ENCODE data around the gene MTHFD2.
A peak's percentile ranks its signal among the peaks of the same experiment; 100 is the strongest.

MTHFD2 gene

DNA sequence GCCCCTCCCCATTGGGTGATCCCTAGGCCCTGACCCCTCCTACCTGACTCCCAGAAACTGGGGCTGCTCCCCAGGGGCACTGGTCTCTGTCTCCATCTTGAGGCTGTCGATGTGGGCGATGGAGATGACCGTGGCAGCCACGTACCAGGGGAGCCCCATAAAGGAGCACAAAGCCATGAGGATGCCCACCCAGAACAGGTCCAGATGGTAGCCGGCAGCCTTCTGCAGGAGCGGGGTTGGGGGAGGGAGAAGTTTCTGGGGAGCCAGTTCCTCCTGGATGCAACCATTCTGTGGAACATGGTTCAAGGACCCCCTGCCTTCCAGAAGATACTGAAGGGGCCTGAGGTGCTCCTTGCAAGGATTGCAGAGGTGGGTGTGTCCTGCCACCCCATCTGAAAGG, 34.0 kb downstream of the MTHFD2 start:
- no peak for DNase-seq

- DNase-seq = no peak
Observed at GRCh38 chr2:74233648-74234047, 35.2 kb downstream of the MTHFD2 start.

GRCh38 chr2:74235041-74235440, 36.6 kb downstream of the MTHFD2 start:
- DNase-seq = no peak

GRCh38 chr2:74238879-74239278, 40.5 kb downstream of the MTHFD2 start:
- DNase-seq = no peak

DNA sequence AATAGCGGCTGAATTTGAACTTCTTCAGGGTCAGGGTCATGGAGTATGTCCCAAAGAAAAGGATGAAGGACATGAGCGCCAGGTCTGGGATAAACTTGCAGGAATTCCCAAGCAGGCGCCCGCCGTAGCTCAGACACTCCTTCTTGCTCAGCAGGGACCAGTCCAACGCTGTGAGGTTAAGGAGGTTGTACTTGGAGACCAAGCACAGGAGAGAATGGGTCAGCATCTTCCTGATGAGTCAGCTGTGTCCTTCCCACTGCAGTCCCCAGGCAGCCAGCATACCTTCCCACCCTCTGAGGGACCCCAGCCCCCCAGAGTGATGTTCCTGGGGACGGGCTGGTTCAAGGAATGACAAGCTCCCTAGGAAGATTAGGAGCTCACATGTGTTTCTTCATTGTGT, 40.9 kb downstream of the MTHFD2 start:
- DNase-seq = no peak

GRCh38 chr2:74242354-74243071, 44.1 kb downstream of the MTHFD2 start:
- DNase-seq = no peak

DNA sequence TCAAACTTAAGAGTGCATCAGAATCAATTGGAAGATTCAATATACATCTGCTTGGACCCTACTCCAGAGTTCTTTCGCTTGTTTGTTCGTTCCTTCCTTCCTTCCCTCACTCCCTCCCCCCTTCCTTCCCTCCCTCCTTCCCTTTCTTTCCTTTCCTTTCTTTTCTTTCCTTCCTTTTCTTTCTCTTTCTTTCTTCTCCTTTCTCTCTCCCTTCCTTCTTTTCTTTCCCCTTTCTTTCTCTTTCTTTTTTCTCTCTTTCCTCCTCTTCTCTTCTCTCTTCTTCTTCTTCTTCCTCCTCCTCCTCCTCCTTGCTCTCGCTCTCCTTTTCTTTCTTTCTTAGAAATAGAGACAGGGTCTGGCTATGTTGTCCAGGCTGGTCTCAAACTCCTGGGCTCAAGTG, 45.9 kb downstream of the MTHFD2 start:
- no peak for DNase-seq

GRCh38 chr2:74246496-74247195, 48.2 kb downstream of the MTHFD2 start:
- DNase-seq = no peak

DNA sequence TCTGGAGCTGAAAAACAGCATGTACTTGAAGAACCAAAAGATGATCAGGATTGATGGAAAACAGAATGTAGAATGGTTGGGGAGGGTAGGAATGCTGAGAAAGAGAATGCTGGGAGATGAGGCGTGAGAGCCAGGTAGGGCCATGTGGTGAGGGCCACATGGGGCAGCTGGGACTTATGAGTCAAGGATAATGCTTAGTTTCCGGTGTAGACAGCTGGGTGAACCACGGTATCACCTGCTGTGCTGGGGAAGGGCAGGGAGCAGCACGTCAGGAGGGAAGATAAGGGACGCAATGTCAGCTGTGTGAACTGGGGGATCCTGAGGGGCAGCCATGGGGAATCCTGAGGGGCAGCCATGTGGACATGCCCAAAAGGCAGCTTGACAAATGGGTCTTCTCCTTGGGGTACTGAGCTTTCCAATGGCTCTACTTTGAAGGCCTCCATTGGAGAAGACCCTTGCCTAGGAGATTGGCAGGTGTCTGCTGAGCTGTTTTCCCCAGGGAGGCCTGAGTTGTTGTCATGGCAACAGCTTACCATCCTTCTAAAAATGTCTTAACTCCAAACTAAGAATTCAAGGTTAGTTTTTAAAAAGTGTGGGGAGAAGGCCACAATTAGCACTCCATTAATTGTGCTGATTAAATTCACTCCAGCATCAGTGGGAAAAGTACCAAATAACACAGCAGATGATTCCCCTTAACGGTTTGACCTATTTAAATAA, 51.1 kb downstream of the MTHFD2 start:
- no peak for DNase-seq

GRCh38 chr2:74250189-74250631, 51.8 kb downstream of the MTHFD2 start:
- DNase-seq = peak; percentile 47

DNA sequence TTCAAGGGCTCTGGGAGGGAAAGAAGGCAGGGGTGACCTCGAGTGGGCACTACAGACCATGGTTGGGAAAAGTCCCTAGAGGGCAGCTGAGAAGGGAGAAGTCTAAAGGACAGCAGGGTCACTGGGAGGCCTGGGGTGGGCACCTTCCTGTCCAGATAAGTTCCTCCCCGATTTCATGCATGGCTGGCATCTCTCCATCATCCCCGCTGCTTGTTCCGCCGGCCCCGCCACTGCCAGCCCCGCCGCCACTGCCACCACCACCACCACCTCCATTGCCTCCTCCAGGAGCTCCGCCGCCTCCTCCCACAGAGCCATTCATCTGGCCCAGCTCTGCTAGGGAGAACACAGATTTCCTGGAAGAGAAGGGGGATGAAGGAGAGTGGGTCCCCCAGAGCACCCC, 53.6 kb downstream of the MTHFD2 start:
- DNase-seq = no peak

- DNase-seq = no peak
Observed at GRCh38 chr2:74252862-74253261, 54.4 kb downstream of the MTHFD2 start.

DNA sequence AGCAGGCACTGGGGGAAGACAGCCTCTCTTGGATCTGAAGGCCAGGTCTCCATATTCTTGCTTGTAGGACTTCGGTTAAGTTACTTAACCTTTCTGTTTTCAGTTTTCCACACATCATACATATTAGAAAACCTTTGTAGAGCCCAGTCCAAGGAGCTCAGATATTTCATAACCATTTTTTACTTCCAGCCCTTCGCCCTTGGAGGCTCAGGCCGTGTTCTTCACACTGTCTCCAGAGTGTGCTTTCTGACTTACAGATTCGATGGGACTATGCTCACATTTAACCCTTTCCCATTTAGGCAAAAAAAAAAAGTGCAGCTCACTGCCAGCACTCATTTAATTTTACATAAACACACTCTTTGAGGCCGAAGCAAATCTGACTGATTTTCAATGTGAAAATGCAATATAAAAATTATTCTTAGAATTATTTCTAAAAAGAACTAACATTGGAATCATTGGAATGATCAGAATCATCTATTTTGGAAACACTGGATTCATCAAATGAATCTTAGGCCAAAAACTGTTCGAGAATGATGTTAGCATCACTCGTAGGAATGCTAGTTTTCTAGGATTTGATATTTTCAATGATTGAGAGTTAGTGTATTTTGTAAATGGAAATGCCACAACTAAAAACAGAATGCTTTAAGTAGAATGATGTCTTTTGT, 55.0 kb downstream of the MTHFD2 start:
- no peak for DNase-seq

DNA sequence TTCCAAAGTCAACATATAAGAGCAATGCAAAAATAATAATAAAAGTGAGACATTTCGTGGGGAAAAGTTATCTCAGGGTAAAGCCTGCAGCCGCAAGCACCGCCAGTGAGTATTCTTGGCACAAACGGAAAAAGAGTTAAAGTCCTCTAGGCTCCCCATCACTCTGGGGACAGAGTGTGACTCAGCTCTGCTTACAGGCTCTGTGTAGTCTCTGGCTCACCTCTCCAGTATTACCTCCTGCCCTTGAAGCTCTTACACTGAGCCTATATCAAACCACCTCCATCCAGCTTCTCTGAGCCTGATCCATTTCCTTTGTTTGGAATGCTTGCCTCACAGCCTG, 55.5 kb downstream of the MTHFD2 start:
- no peak for DNase-seq

- DNase-seq = no peak
Observed at GRCh38 chr2:74255660-74256213, 57.3 kb downstream of the MTHFD2 start.

DNA sequence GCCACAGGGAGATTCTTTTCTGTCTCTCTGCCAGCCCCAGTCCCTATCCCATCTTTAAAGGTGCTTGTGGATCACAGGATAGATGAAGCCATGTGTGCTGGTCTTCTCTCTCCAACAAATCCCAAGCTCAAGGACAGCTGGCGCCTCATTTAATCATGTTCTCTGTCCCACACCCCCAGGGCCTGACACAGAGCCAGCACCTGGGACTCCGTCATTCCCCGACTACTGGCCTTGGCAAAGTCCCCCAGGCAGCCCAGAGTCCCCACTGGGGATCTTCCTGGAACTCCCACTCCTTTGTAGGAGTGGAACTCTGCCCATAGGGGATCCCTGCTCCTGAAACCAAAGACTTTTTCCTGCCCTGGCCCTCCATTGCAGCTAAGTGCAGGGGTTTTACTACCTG, 60.8 kb downstream of the MTHFD2 start:
- no peak for DNase-seq

- DNase-seq = no peak
Observed at GRCh38 chr2:74259733-74260132, 61.3 kb downstream of the MTHFD2 start.

DNA sequence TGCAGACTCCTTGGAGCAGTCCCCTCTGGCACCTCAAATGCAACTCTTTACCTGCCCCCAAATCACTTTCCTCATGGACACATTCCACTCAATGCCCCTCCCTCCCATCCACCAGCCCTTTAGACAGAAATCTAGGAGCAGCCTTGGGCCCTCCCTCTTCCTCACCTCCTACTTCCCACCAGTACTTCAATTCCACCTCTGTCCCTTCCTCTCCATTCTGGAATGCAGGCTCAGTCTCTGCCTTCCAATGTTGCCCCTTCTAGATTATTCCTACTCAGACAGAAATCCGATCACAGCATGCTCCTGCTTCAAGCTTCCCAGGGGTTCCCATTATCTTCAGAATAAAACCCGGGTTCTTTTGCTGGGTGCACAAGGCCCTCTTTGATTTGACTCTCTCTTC, 62.1 kb downstream of the MTHFD2 start:
- DNase-seq = no peak

- no peak for DNase-seq
Observed at GRCh38 chr2:74261204-74261864, 62.9 kb downstream of the MTHFD2 start.

DNA sequence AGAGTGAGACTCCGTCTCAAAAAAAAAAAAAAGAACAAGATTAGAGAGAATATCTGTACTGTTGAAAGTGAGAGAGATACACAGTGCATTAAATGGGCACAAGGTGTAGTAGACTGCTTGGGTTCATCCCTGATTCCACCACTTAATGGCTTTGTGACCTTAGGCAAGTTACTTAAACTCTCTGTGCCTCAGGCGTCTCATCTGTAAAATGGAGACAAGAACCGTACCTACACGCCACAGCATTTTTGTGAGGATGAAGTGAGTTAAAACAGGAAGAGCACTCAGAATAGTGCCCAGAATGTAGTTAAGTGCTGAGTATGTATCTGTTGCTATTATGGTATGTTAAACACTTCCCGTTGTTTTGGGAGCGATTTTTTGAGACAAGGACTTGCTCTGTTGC, 64.3 kb downstream of the MTHFD2 start:
- DNase-seq = no peak

- no peak for DNase-seq
Observed at GRCh38 chr2:74264281-74264680, 65.9 kb downstream of the MTHFD2 start.

GRCh38 chr2:74267068-74267467, 68.7 kb downstream of the MTHFD2 start:
- DNase-seq = peak; percentile 65

All from central memory CD4-positive, alpha-beta T cell (primary cell).